PC-3 (cell line): ENCODE measurements around the gene TOP2A. TPM values are rescaled to one million over a fixed set of nuclear protein-coding genes. Genes with fewer than 3 reads are reported as not detected.

Experiments
- ATAC-seq: fragments of 200-7000 bp; cut with Tn5 transposase; 2 replicates; pipeline ENCODE4 v1.9.1; 2020; ENCODE audit warnings: mild to moderate bottlenecking, moderate library complexity
- BruUV-seq: library from RNA; stranded (reverse); fragments of 400-500 nt; replicated peaks from 2 replicates; lab custom pipeline; 2021; lab: Mats Ljungman, UMichigan
- CTCF ChIA-PET: fragments of 300-600 bp; sonication (Branson Sonifier 250); formaldehyde crosslinking; loops from one replicate; lab custom pipeline; 2022; ENCODE audit warnings: antibody characterized with exemption; lab: Charles Lee
- POLR2A ChIA-PET: fragments of 300-600 bp; sonication (Branson Sonifier 250); formaldehyde crosslinking; loops from one replicate; lab custom pipeline; 2022; ENCODE audit warnings: antibody characterized with exemption; ENCODE audit not compliant: unreplicated experiment; lab: Charles Lee
- DNase-seq: peaks from one replicate; pipeline ENCODE4 v3.0.0-alpha.2; 2015
- H2AFZ ChIP-seq: fragments of 300-600 bp; sonication (generic); 2 replicates; pipeline ENCODE4 v1.6.0; 2016; ENCODE audit warnings: antibody characterized with exemption, low read length
- H3F3A ChIP-seq: fragments of 300-600 bp; sonication (generic); one replicate; pipeline ENCODE4 v1.6.0; 2017; ENCODE audit warnings: antibody characterized with exemption, low read length, control low read depth, mild to moderate bottlenecking; ENCODE audit not compliant: unreplicated experiment
- H3K27ac ChIP-seq: fragments of 300-600 bp; sonication (generic); 2 replicates; pipeline ENCODE4 v1.5.1; 2016; ENCODE audit warnings: mild to moderate bottlenecking, low read length
- H3K27me3 ChIP-seq: fragments of 300-600 bp; sonication (generic); 2 replicates; pipeline ENCODE4 v1.6.1; 2016; ENCODE audit warnings: low read length, mixed read lengths
- H3K36me3 ChIP-seq: fragments of 300-600 bp; sonication (generic); 2 replicates; pipeline ENCODE4 v1.6.1; 2016; ENCODE audit warnings: low read depth, mixed run types, low read length, mixed read lengths
- H3K4me1 ChIP-seq: fragments of 300-600 bp; sonication (generic); 2 replicates; pipeline ENCODE4 v1.5.1; 2016; ENCODE audit warnings: low read length; ENCODE audit not compliant: insufficient read depth
- H3K4me2 ChIP-seq: fragments of 300-600 bp; sonication (generic); 2 replicates; pipeline ENCODE4 v1.6.0; 2016; ENCODE audit warnings: low read length
- H3K4me3 ChIP-seq: fragments of 300-600 bp; sonication (generic); 2 replicates; pipeline ENCODE4 v1.5.1; 2016; ENCODE audit warnings: mild to moderate bottlenecking, low read length, mixed read lengths
- H3K79me2 ChIP-seq: fragments of 300-600 bp; sonication (generic); 2 replicates; pipeline ENCODE4 v1.6.1; 2017; ENCODE audit warnings: low read length, mixed read lengths
- H3K9ac ChIP-seq: fragments of 300-600 bp; sonication (generic); 2 replicates; pipeline ENCODE4 v1.6.0; 2016; ENCODE audit warnings: mild to moderate bottlenecking, low read length
- H3K9me2 ChIP-seq: fragments of 300-600 bp; sonication (generic); replicated peaks from 2 replicates; pipeline ENCODE4 v1.6.1; 2016; ENCODE audit warnings: mixed run types, low read length, mixed read lengths
- H3K9me3 ChIP-seq: fragments of 300-600 bp; sonication (generic); 2 replicates; pipeline ENCODE4 v1.6.1; 2016; ENCODE audit warnings: low read length, mixed read lengths
- H4K20me1 ChIP-seq: fragments of 300-600 bp; sonication (generic); 2 replicates; pipeline ENCODE4 v1.6.1; 2016; ENCODE audit warnings: low read length, mixed read lengths
- EZH2 ChIP-seq: fragments of 300-600 bp; sonication (generic); IDR thresholded peaks from one replicate; pipeline ENCODE4 v1.6.1; 2017; ENCODE audit warnings: antibody characterized with exemption, mild to moderate bottlenecking, low read length; ENCODE audit not compliant: unreplicated experiment
- EZH2phosphoT487 ChIP-seq: fragments of 300-600 bp; sonication (generic); IDR thresholded peaks from 2 replicates; pipeline ENCODE4 v1.6.1; 2018; ENCODE audit warnings: mild to moderate bottlenecking, antibody characterized with exemption, low read length, borderline replicate concordance
- intact Hi-C: fragments of 100-400 bp; cut with micrococcal nuclease; formaldehyde crosslinking; loops from 2 replicates; pipeline ENCODE4 v1.9.0; 2023
- total RNA-seq: library from RNA; depleted of rRNA; stranded (reverse); fragments of >200 nt; gene quantifications from 2 replicates; pipeline ENCODE4 v1.2.3, GENCODE V29; 2014
- TF ChIP-seq, protein P1 (sequence below): fragments of 300-600 bp; sonication (generic); conservative IDR thresholded peaks from 2 replicates; pipeline ENCODE4 v1.5.1; 2017; ENCODE audit warnings: antibody characterized with exemption, low read depth, mild to moderate bottlenecking, low read length

The TOP2A gene
- total RNA-seq, 1 experiment from 2014 or later, result 104 TPM

DNA sequence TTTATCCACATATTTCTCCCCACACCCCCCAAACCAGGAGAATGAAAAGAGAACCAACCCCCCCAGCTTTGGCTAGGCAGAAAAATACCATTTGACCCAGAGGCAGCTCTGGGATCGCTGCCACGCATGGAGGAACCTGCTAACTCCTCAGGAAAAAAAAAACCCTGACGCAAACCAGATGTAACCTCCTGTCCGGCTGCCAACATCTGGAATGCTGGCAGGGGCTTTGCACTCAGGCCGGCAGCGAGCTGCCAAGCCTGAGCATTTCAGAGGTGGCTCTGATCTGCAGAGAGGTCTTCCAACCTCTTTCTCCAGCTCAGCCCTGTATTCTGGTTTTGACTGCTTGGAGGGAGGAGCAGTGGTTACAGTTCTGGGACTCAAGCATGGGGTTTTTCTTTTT, 33.7 kb upstream of the TOP2A start:
- POLR2A ChIA-PET, result no interaction called here
- Histone ChIP-seq H3K4me1 (peaks cover 33% of the 10 kb centered on the region), H3K79me2 (peaks cover 47% of the 10 kb centered on the region)

GRCh38 chr17:40450175-40450574, 32.5 kb upstream of the TOP2A start:
- ATAC-seq (peak; percentile 41), DNase-seq (peak; percentile 52)
- TF ChIP-seq, protein P1, sequence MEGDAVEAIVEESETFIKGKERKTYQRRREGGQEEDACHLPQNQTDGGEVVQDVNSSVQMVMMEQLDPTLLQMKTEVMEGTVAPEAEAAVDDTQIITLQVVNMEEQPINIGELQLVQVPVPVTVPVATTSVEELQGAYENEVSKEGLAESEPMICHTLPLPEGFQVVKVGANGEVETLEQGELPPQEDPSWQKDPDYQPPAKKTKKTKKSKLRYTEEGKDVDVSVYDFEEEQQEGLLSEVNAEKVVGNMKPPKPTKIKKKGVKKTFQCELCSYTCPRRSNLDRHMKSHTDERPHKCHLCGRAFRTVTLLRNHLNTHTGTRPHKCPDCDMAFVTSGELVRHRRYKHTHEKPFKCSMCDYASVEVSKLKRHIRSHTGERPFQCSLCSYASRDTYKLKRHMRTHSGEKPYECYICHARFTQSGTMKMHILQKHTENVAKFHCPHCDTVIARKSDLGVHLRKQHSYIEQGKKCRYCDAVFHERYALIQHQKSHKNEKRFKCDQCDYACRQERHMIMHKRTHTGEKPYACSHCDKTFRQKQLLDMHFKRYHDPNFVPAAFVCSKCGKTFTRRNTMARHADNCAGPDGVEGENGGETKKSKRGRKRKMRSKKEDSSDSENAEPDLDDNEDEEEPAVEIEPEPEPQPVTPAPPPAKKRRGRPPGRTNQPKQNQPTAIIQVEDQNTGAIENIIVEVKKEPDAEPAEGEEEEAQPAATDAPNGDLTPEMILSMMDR, result peak; percentile 75
- TF ChIP-seq EZH2phosphoT487, result no peak
- intact Hi-C loops, result no loop called here
- H3K4me2 ChIP-seq, result no peak overlapping the region
- H3K9me2 ChIP-seq, result no peaks in the 10 kb centered on the region
- H3F3A ChIP-seq, result no peaks in the 10 kb centered on the region
- peaks cover 15% of the 10 kb centered on the region for H4K20me1 ChIP-seq
- peaks cover 37% of the 10 kb centered on the region for H3K4me1 ChIP-seq
- H3K27me3 ChIP-seq, result no peaks in the 10 kb centered on the region
- no peak overlapping the region for H3K9ac ChIP-seq
- CTCF ChIA-PET, result interaction anchor here (0.5 to 0.6 kb wide), 2 partner anchors 46 to 148 kb away, joined by 4 read pairs; no protein-coding TSS in a partner anchor
- BruUV-seq, result no TSS peak
- H3K9me3 ChIP-seq, result no peaks in the 10 kb centered on the region
- no peak overlapping the region for H2AFZ ChIP-seq
- peaks cover 29% of the 10 kb centered on the region for H3K36me3 ChIP-seq
- H3K27ac ChIP-seq, result no peak overlapping the region
- H3K79me2 ChIP-seq, result peaks cover 60% of the 10 kb centered on the region
- POLR2A ChIA-PET, result no interaction called here
- no peak overlapping the region for H3K4me3 ChIP-seq

More for the DNA sequence above, 33.7 kb upstream of the TOP2A start:
- H3K4me2 ChIP-seq, result no peak overlapping the region
- no peak overlapping the region for H3K4me3 ChIP-seq
- no peaks in the 10 kb centered on the region for H3K9me3 ChIP-seq
- H3K27me3 ChIP-seq, result no peaks in the 10 kb centered on the region
- intact Hi-C loops, result no loop called here
- peaks cover 15% of the 10 kb centered on the region for H4K20me1 ChIP-seq
- H3K36me3 ChIP-seq, result peaks cover 40% of the 10 kb centered on the region
- H2AFZ ChIP-seq, result no peak overlapping the region
- DNase-seq, result no peak
- no peaks in the 10 kb centered on the region for H3F3A ChIP-seq
- no peaks in the 10 kb centered on the region for H3K9me2 ChIP-seq
- no peak overlapping the region for H3K27ac ChIP-seq
- no peak overlapping the region for H3K9ac ChIP-seq
- TF ChIP-seq EZH2phosphoT487 (no peak), EZH2 (no peak)
- TF ChIP-seq, protein P1, result no peak
- CTCF ChIA-PET, result no interaction called here
- BruUV-seq, result no TSS peak
- ATAC-seq, result no peak

DNA sequence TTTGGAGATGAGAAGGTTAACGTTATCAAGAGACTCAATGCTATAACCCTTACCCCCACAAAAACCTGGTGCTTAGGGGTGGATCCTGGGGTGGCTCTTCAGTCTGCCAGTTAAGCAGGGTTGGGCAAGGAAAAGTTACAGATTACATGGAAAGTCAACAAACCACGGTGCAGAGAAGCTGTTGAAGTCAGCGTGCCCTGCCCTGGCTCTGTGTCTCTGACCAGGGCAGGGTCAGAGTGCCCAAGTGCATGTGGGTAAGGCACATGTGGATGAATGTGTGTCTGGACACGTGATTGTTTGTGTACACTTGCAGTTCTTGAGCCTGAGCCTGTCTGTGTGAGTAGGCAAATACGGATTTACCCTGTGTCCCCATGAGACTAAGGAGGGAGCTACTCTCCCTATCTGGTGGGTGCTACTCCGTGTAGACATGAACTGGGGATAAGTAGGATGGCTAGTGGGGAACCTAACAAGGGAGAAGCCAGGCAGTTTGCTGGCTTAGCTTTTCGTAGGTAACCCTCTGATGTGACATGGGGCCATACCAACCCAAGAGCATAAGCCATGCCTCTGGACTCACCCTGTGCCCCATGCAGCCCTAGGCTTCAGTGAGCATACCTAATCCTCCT, 31.1 kb upstream of the TOP2A start:
- Histone ChIP-seq H3F3A (no peaks in the 10 kb centered on the region), H3K36me3 (peaks cover 17% of the 10 kb centered on the region; the same call in 1 of the 2 replicates), H3K9ac (no peak overlapping the region), H2AFZ (no peak overlapping the region), H3K4me3 (no peak overlapping the region), H4K20me1 (peaks cover 15% of the 10 kb centered on the region), H3K4me2 (peak overlapping the region; percentile 42), H3K27me3 (no peaks in the 10 kb centered on the region), H3K27ac (peak overlapping the region; percentile 16; the same call in 1 of the 2 replicates), H3K4me1 (peaks cover 37% of the 10 kb centered on the region), H3K79me2 (peaks cover 74% of the 10 kb centered on the region), H3K9me3 (no peaks in the 10 kb centered on the region), H3K9me2 (no peaks in the 10 kb centered on the region)
- ATAC-seq (peak; percentile 18), DNase-seq (peak; percentile 15)
- POLR2A ChIA-PET, result no interaction called here
- CTCF ChIA-PET, result interaction anchor here (0.6 to 0.8 kb wide), 2 partner anchors 10 to 31 kb away, joined by 3 to 6 read pairs; partner anchors contain the start of gene TOP2A
- BruUV-seq, result no TSS peak
- TF ChIP-seq, protein P1, result no peak
- TF ChIP-seq EZH2phosphoT487, result no peak
- intact Hi-C loops, result loop anchor here (10.0 kb wide), 1 partner anchor 116 kb away; the partner anchor contains the start of gene CCR7
